Measurements from ENCODE around the gene B3GALNT2.
"Not testable (repeated sequence)": the region's sequence is repeated elsewhere in the genome, so short reads cannot be mapped to it uniquely, and the experiment has no call there.

B3GALNT2 gene

GRCh38 chr1:235483090-235483489 lies 21.2 kb downstream of the B3GALNT2 start:
- no peak overlapping the region for H3K27ac ChIP-seq
- no peaks in the 10 kb centered on the region for H3K9me3 ChIP-seq
- H3K4me3 ChIP-seq (ENCODE audit: low read depth in 1 of 2, low read length in 1 of 2): no peak overlapping the region
- no peaks in the 10 kb centered on the region for H3K4me1 ChIP-seq (ENCODE audit: control insufficient read depth in 1 of 2, insufficient read depth in 1 of 2, low read depth in 1 of 2, low read length in 1 of 2)
- no peak for TF ChIP-seq CTCF (IDR thresholded peaks at IDR 0.05)
- no peaks in the 10 kb centered on the region for H3K27me3 ChIP-seq
- H3K36me3 ChIP-seq: no peaks in the 10 kb centered on the region

GRCh38 chr1:235473806-235474205 lies 30.4 kb downstream of the B3GALNT2 start:
- Histone ChIP-seq H3K27me3 (no peaks in the 10 kb centered on the region), H3K36me3 (no peaks in the 10 kb centered on the region), H3K27ac (no peak overlapping the region), H3K4me3 (ENCODE audit: low read depth in 1 of 2, low read length in 1 of 2) (no peak overlapping the region), H3K9me3 (no peaks in the 10 kb centered on the region), H3K4me1 (ENCODE audit: control insufficient read depth in 1 of 2, insufficient read depth in 1 of 2, low read depth in 1 of 2, low read length in 1 of 2) (no peaks in the 10 kb centered on the region)
- TF ChIP-seq CTCF (IDR thresholded peaks at IDR 0.05): no peak

GRCh38 chr1:235470741-235471439 lies 33.4 kb downstream of the B3GALNT2 start:
- no peak for TF ChIP-seq CTCF (IDR thresholded peaks at IDR 0.05)
- Histone ChIP-seq H3K27ac (no peak overlapping the region), H3K36me3 (no peaks in the 10 kb centered on the region)

GRCh38 chr1:235469897-235470296 lies 34.4 kb downstream of the B3GALNT2 start:
- H3K27ac ChIP-seq; H3K9me3 ChIP-seq; H3K4me3 ChIP-seq (ENCODE audit: low read depth in 1 of 2, low read length in 1 of 2); H3K36me3 ChIP-seq; H3K4me1 ChIP-seq (ENCODE audit: control insufficient read depth in 1 of 2, insufficient read depth in 1 of 2, low read depth in 1 of 2, low read length in 1 of 2); H3K27me3 ChIP-seq: not testable (repeated sequence)

More at GRCh38 chr1:235470741-235471439, 33.4 kb downstream of the B3GALNT2 start:
- no peaks in the 10 kb centered on the region for H3K27me3 ChIP-seq
- H3K4me1 ChIP-seq (ENCODE audit: control insufficient read depth in 1 of 2, insufficient read depth in 1 of 2, low read depth in 1 of 2, low read length in 1 of 2): no peaks in the 10 kb centered on the region
- H3K4me3 ChIP-seq (ENCODE audit: low read depth in 1 of 2, low read length in 1 of 2): no peak overlapping the region
- H3K9me3 ChIP-seq: no peaks in the 10 kb centered on the region

- Histone ChIP-seq H3K27ac (no peak overlapping the region), H3K36me3 (no peaks in the 10 kb centered on the region)
Measured at GRCh38 chr1:235468970-235469369, 35.3 kb downstream of the B3GALNT2 start.

More at GRCh38 chr1:235468970-235469369, 35.3 kb downstream of the B3GALNT2 start:
- TF ChIP-seq CTCF (IDR thresholded peaks at IDR 0.05): no peak
- no peak overlapping the region for H3K4me3 ChIP-seq (ENCODE audit: low read depth in 1 of 2, low read length in 1 of 2)
- H3K4me1 ChIP-seq (ENCODE audit: control insufficient read depth in 1 of 2, insufficient read depth in 1 of 2, low read depth in 1 of 2, low read length in 1 of 2): no peaks in the 10 kb centered on the region
- no peaks in the 10 kb centered on the region for H3K27me3 ChIP-seq
- no peaks in the 10 kb centered on the region for H3K9me3 ChIP-seq
